Liver (tissue), 9 donors: ENCODE data around the gene ZBTB47. TPM values are rescaled to one million over a fixed set of nuclear protein-coding genes. Genes with fewer than 3 reads are reported as not detected.

ENCODE experiments used
- DNase-seq: peaks from one replicate; pipeline ENCODE4 v3.0.0-alpha.2; 2017; ENCODE audit warnings: low spot score
- H3K27ac ChIP-seq, 2 donors: one replicate each; pipeline ENCODE4 v1.7.0; 2013; ENCODE audit warnings: inconsistent platforms in 2 of 2, low read length in 2 of 2, control low read depth in 1 of 2, low read depth in 1 of 2, mild to moderate bottlenecking in 1 of 2
- H3K27me3 ChIP-seq, 4 donors: one replicate each; pipeline versions ENCODE4 v1.6.1 to v1.7.0; 2013; ENCODE audit warnings: low read length in 3 of 4, inconsistent platforms in 1 of 4, mild to moderate bottlenecking in 1 of 4, moderate library complexity in 1 of 4; ENCODE audit not compliant: control insufficient read depth in 4 of 4, insufficient read depth in 4 of 4
- H3K36me3 ChIP-seq, 4 donors: one replicate each; pipeline versions ENCODE4 v1.6.1 to v1.7.0; 2013; ENCODE audit warnings: low read length in 3 of 4, mild to moderate bottlenecking in 3 of 4, low read depth in 1 of 4, moderate library complexity in 1 of 4; ENCODE audit not compliant: control insufficient read depth in 4 of 4, insufficient read depth in 3 of 4
- H3K4me1 ChIP-seq, 4 donors: one replicate each; pipeline versions ENCODE4 v1.6.1 to v1.7.0; 2013; ENCODE audit warnings: low read length in 3 of 4, mild to moderate bottlenecking in 3 of 4, moderate library complexity in 1 of 4; ENCODE audit not compliant: control insufficient read depth in 4 of 4, insufficient read depth in 4 of 4
- H3K4me3 ChIP-seq, 3 donors: one replicate each; pipeline versions ENCODE4 v1.6.1 to v1.7.0; 2013; ENCODE audit warnings: low read length in 3 of 3, control low read depth in 1 of 3, low read depth in 1 of 3, mild to moderate bottlenecking in 1 of 3
- H3K9ac ChIP-seq, 2 donors: one replicate each; pipeline ENCODE4 v1.7.0; 2013; ENCODE audit warnings: low read length in 2 of 2, mild to moderate bottlenecking in 2 of 2, moderate library complexity in 2 of 2, control low read depth in 1 of 2, low read depth in 1 of 2
- H3K9me3 ChIP-seq, 4 donors: one replicate each; pipeline versions ENCODE4 v1.6.1 to v1.7.0; 2013; ENCODE audit warnings: low read length in 3 of 4; ENCODE audit not compliant: control insufficient read depth in 4 of 4
- EGR1 ChIP-seq, 2 donors: IDR thresholded peaks; 2 replicates each; pipeline ENCODE4 v1.6.1; 2016 to 2018; ENCODE audit warnings: antibody characterized with exemption in 2 of 2, low read depth in 2 of 2
- FOXA1 ChIP-seq: IDR thresholded peaks from 2 replicates; pipeline ENCODE4 v1.6.1; 2016; ENCODE audit warnings: antibody characterized with exemption
- FOXA2 ChIP-seq: IDR thresholded peaks from 2 replicates; pipeline ENCODE4 v1.6.1; 2016; ENCODE audit warnings: antibody characterized with exemption
- GABPA ChIP-seq, 2 donors: IDR thresholded peaks in 1 of 2; conservative IDR thresholded peaks in 1 of 2; 2 replicates each; pipeline ENCODE4 v1.6.1; 2016; ENCODE audit warnings: antibody characterized with exemption in 2 of 2, mild to moderate bottlenecking in 1 of 2, moderate library complexity in 1 of 2
- JUND ChIP-seq, 2 donors: IDR thresholded peaks; 2 replicates each; pipeline ENCODE4 v1.6.1; 2016; ENCODE audit warnings: antibody characterized with exemption in 2 of 2
- NR2F2 ChIP-seq: IDR thresholded peaks from 2 replicates; pipeline ENCODE4 v1.6.1; 2016; ENCODE audit warnings: antibody characterized with exemption
- RXRA ChIP-seq, 2 donors: IDR thresholded peaks; 2 replicates each; pipeline ENCODE4 v1.6.1; 2017 to 2018; ENCODE audit warnings: antibody characterized with exemption in 2 of 2, mild to moderate bottlenecking in 1 of 2
- TAF1 ChIP-seq: conservative IDR thresholded peaks from 2 replicates; pipeline ENCODE4 v1.6.1; 2016; ENCODE audit warnings: antibody characterized with exemption, mild to moderate bottlenecking
- YY1 ChIP-seq: IDR thresholded peaks from 2 replicates; pipeline ENCODE4 v1.6.1; 2016; ENCODE audit warnings: antibody characterized with exemption, mild to moderate bottlenecking
- WGBS: extraction: QIAGEN DNeasy Blood & Tissue Kit; methylation state at CpG from one replicate; pipeline ENCODE4 v1.1.7; 2013; 5-methylcytosine and 5-hydroxymethylcytosine counted together
- polyA plus RNA-seq, 2 donors: library from polyadenylated mRNA; stranded (reverse) in 1 of 2; unstranded in 1 of 2; fragments of 200-250 nt in 1 of 2; fragments of >200 nt in 1 of 2; fragmentation: Nextera tagmentation in 1 of 2; extraction: Ambion mirVana in 1 of 2; gene quantifications; one replicate each; pipeline versions ENCODE4 v1.2.1 to v1.2.3, GENCODE V29; 2013 to 2015
- total RNA-seq, 2 donors: library from RNA; depleted of rRNA; stranded (reverse); fragments of >200 nt; gene quantifications; one replicate each; pipeline ENCODE4 v1.2.3, GENCODE V29; 2014
- TF ChIP-seq, protein P1 (sequence below): IDR thresholded peaks from 2 replicates; pipeline ENCODE4 v1.6.1; 2016; ENCODE audit warnings: antibody characterized with exemption, mild to moderate bottlenecking
- TF ChIP-seq, protein P2 (sequence below): IDR thresholded peaks from 2 replicates; pipeline ENCODE4 v1.6.1; 2016; ENCODE audit warnings: antibody characterized with exemption
- TF ChIP-seq, protein P3 (sequence below): IDR thresholded peaks from 2 replicates; pipeline ENCODE4 v1.6.1; 2016; ENCODE audit warnings: antibody characterized with exemption
- TF ChIP-seq, protein P4 (sequence below): fragments of 150-350 bp; IDR thresholded peaks from 2 replicates; pipeline ENCODE4 v1.5.1; 2017; ENCODE audit warnings: improper control_type of control experiment, low read depth, low read length; ENCODE audit not compliant: missing input control
- TF ChIP-seq, protein P5 (sequence below): IDR thresholded peaks from 2 replicates; pipeline ENCODE4 v1.6.1; 2016; ENCODE audit warnings: antibody characterized with exemption
- donor health status: healthy.
- donor health status: healthy.
- donor health status: healthy.
- donor health status: healthy.
- donor health status: healthy.

The ZBTB47 gene
- total and polyA plus RNA-seq, 4 donors = 0.42 to 7.4 (median 4.2) TPM

DNA sequence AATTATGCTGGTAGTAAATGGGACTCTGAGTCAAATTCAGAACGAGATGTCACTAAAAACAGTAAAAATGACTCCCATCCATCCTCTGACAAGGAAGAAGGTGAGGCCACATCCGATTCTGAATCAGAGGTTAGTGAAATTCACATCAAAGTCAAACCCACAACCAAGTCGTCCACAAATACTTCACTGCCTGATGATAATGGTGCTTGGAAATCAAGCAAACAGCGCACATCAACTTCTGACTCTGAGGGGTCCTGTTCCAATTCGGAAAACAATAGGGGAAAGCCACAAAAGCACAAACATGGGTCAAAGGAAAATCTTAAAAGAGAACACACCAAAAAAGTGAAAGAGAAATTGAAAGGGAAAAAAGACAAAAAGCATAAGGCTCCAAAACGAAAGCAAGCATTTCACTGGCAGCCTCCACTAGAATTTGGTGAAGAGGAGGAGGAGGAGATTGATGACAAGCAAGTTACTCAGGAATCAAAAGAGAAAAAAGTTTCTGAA lies 15.1 kb upstream of the ZBTB47 start:
- Histone ChIP-seq H3K27ac (no peak overlapping the region), H3K36me3 (peaks cover 15 to 80% (median 75%) of the 10 kb centered on the region in 4 donors), H3K9ac (no peak overlapping the region), H3K27me3 (no peaks in the 10 kb centered on the region), H3K9me3 (no peaks in the 10 kb centered on the region), H3K4me3 (no peak overlapping the region), H3K4me1 (no peaks in the 10 kb centered on the region)
- TF ChIP-seq NR2F2 (no peak), TAF1 (no peak), YY1 (no peak), GABPA (IDR thresholded peaks at IDR 0.05 in 1 of 2, conservative IDR thresholded peaks at IDR 0.05 in 1 of 2) (no peak), FOXA1 (no peak), RXRA (IDR thresholded peaks at IDR 0.05) (no peak), EGR1 (IDR thresholded peaks at IDR 0.05; ENCODE audit: low read depth in 2 of 2) (no peak)
- TF ChIP-seq, protein P1, sequence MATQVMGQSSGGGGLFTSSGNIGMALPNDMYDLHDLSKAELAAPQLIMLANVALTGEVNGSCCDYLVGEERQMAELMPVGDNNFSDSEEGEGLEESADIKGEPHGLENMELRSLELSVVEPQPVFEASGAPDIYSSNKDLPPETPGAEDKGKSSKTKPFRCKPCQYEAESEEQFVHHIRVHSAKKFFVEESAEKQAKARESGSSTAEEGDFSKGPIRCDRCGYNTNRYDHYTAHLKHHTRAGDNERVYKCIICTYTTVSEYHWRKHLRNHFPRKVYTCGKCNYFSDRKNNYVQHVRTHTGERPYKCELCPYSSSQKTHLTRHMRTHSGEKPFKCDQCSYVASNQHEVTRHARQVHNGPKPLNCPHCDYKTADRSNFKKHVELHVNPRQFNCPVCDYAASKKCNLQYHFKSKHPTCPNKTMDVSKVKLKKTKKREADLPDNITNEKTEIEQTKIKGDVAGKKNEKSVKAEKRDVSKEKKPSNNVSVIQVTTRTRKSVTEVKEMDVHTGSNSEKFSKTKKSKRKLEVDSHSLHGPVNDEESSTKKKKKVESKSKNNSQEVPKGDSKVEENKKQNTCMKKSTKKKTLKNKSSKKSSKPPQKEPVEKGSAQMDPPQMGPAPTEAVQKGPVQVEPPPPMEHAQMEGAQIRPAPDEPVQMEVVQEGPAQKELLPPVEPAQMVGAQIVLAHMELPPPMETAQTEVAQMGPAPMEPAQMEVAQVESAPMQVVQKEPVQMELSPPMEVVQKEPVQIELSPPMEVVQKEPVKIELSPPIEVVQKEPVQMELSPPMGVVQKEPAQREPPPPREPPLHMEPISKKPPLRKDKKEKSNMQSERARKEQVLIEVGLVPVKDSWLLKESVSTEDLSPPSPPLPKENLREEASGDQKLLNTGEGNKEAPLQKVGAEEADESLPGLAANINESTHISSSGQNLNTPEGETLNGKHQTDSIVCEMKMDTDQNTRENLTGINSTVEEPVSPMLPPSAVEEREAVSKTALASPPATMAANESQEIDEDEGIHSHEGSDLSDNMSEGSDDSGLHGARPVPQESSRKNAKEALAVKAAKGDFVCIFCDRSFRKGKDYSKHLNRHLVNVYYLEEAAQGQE = no peak
- TF ChIP-seq, protein P2, sequence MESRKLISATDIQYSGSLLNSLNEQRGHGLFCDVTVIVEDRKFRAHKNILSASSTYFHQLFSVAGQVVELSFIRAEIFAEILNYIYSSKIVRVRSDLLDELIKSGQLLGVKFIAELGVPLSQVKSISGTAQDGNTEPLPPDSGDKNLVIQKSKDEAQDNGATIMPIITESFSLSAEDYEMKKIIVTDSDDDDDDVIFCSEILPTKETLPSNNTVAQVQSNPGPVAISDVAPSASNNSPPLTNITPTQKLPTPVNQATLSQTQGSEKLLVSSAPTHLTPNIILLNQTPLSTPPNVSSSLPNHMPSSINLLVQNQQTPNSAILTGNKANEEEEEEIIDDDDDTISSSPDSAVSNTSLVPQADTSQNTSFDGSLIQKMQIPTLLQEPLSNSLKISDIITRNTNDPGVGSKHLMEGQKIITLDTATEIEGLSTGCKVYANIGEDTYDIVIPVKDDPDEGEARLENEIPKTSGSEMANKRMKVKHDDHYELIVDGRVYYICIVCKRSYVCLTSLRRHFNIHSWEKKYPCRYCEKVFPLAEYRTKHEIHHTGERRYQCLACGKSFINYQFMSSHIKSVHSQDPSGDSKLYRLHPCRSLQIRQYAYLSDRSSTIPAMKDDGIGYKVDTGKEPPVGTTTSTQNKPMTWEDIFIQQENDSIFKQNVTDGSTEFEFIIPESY = no peak
- TF ChIP-seq, protein P3, sequence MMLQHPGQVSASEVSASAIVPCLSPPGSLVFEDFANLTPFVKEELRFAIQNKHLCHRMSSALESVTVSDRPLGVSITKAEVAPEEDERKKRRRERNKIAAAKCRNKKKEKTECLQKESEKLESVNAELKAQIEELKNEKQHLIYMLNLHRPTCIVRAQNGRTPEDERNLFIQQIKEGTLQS = no peak
- TF ChIP-seq, protein P4, sequence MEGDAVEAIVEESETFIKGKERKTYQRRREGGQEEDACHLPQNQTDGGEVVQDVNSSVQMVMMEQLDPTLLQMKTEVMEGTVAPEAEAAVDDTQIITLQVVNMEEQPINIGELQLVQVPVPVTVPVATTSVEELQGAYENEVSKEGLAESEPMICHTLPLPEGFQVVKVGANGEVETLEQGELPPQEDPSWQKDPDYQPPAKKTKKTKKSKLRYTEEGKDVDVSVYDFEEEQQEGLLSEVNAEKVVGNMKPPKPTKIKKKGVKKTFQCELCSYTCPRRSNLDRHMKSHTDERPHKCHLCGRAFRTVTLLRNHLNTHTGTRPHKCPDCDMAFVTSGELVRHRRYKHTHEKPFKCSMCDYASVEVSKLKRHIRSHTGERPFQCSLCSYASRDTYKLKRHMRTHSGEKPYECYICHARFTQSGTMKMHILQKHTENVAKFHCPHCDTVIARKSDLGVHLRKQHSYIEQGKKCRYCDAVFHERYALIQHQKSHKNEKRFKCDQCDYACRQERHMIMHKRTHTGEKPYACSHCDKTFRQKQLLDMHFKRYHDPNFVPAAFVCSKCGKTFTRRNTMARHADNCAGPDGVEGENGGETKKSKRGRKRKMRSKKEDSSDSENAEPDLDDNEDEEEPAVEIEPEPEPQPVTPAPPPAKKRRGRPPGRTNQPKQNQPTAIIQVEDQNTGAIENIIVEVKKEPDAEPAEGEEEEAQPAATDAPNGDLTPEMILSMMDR = no peak
- DNase-seq = no peak
- WGBS = 83% methylated on average over 6 of the region's 6 CpGs

DNA sequence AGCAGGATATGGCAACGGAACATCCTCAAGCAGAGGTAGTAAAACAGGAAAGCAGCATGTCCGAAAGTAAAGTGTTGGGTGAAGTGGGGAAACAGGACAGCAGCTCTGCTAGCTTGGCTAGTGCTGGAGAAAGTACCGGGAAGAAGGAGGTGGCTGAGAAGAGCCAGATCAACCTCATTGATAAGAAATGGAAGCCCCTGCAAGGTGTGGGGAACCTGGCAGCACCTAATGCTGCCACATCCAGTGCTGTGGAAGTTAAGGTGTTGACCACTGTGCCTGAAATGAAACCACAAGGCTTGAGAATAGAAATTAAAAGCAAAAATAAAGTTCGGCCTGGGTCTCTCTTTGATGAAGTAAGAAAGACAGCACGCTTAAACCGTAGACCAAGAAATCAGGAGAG lies 14.3 kb upstream of the ZBTB47 start:
- no peak overlapping the region for H3K27ac ChIP-seq
- TF ChIP-seq GABPA (IDR thresholded peaks at IDR 0.05 in 1 of 2, conservative IDR thresholded peaks at IDR 0.05 in 1 of 2) = no peak
- TF ChIP-seq, protein P5, sequence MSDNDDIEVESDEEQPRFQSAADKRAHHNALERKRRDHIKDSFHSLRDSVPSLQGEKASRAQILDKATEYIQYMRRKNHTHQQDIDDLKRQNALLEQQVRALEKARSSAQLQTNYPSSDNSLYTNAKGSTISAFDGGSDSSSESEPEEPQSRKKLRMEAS = no peak
- no peak for TF ChIP-seq RXRA (IDR thresholded peaks at IDR 0.05)
- no peak for TF ChIP-seq FOXA1
- TF ChIP-seq NR2F2 = no peak
- TF ChIP-seq JUND (IDR thresholded peaks at IDR 0.05) = no peak
- no peak for TF ChIP-seq EGR1 (IDR thresholded peaks at IDR 0.05; ENCODE audit: low read depth in 2 of 2)
- TF ChIP-seq FOXA2 = no peak
- TF ChIP-seq, protein P4 = no peak
- TF ChIP-seq, protein P2 = no peak
- TF ChIP-seq YY1 = no peak
- TF ChIP-seq, protein P1 = no peak

More for the DNA sequence above, 14.3 kb upstream of the ZBTB47 start:
- H3K36me3 ChIP-seq = peaks cover 18 to 81% (median 74%) of the 10 kb centered on the region in 4 donors
- no peak overlapping the region for H3K9ac ChIP-seq
- 88% methylated on average over 6 of the region's 6 CpGs for WGBS
- no peaks in the 10 kb centered on the region for H3K4me1 ChIP-seq
- no peak for DNase-seq
- H3K4me3 ChIP-seq = no peak overlapping the region
- H3K27me3 ChIP-seq = no peaks in the 10 kb centered on the region
- H3K9me3 ChIP-seq = no peaks in the 10 kb centered on the region
